ENCODE measurements around the gene C11orf58. TPM values are rescaled to one million over a fixed set of nuclear protein-coding genes. Genes with fewer than 3 reads are reported as not detected.

The C11orf58 gene
- polyA plus RNA-seq, 3 donors = 356 to 394 (median 391) TPM

DNA sequence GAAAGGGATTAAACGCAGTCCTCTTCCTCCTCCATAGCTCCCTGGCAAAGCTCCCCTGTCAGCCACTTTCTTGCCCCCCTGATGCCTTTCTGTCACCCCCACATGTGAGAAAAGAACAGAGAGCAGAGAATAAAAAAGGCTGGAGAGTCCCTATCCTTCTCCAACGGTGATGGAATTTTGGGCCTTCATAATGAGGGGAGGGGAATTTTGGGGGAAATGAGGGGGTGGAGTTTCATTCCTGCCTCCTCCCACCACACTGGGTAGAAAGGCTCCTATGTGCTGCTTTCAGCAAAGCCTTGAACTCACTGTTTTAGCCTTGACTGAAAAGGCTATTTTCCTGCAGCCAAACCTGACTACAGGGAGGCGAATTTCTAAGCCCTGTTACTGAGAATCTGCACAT is 59.3 kb downstream of the C11orf58 start:
- no peak for DNase-seq

DNA sequence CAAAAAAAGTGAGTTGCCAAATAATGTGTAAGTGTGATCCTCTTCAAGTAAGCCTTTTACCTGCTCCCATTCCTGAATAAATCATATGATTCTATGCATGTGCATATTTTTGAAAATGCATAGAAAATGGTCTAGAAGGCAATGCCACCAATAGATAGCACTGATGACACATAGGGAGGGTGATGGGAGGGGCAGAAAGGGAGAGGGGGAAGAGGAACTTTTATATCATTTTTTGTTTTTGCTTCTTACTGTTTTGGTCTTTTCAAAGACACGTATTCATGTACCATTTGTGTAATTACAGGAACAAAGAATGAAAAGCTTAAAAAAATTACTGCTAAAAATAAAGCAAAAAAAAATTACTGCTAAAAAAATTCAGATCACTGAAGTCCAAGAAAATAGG is 60.8 kb downstream of the C11orf58 start:
- no peak for DNase-seq

GRCh38 chr11:16799890-16800289 is 61.4 kb downstream of the C11orf58 start:
- DNase-seq = no peak

DNA sequence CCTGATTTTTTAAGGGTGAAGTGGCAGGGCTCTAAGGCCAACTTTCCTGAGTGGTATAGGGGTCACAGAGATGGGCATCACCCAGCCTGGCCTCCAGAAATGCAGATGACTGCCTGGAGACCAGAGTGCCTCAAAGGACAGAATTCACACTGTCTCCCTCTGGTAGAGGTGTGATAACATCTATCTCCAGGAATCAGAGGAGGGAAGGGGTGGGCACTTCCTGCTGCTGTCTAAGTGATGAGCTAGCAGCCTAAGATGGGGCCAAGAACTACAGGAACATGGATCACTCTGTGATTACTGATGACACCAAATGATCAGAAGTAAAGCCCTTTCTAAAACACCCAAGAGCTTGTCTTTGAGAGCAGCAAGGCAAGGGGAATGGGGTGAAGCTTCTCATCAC is 61.9 kb downstream of the C11orf58 start:
- no peak for DNase-seq

- no peak for DNase-seq
These were observed 63.0 kb downstream of the C11orf58 start for GRCh38 chr11:16801288-16801980.

DNA sequence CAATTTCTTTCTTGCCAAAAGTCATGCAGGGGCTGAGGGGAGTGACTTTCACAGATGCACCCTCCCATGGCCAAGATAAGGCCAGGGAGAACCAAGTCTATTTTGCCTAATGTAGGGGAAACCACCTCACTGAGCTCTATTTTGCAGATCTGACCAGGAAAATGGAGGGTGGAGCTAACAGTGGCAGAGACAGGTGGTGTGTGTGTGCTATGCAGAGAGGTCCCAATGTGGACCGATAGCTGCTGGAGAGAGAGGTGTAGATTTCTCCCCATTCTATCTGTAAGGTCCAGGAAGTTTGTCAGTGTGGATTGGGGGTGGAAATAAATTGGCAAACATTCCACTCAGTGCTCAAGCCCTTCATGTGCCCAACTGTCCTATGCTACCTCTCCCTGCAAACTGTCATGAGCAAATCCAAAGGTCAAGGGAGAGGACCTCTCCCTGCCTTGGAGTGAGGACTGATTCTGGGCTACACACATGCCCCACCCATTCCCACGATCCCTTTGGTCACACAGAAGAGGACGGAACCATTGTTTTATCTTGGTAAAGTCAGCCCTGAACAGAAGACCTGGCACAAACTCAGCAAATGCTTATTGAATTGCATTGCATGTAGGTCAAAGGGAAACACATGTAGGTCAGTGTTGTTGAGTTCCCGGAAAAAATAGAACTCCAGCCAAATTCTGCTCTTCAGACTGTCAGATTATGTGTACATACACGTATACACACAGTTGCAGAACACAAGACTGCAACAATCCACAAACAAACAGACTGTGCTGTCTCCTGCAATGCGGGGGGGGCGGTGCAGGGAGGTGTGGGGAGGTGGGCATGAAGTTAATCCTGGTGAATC is 65.9 kb downstream of the C11orf58 start:
- no peak for DNase-seq

DNA sequence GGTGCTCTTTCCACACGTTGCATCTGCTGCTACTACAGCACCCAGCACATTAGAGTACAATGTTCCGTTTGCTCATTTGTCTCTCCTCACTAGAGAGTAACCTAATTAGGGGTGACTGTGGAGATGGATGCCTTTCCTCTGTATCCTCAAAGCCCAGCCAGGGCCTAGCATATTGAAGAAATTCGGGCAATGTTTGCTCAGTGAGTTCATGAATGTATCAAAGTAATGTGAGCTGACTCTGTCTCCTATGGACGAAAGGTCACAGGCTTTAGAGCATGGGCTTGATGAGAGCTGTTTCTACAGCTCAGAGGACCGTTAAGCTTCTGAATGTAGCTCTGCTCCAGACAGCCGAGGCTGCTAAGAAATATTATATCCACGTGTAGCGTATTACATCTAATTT is 67.5 kb downstream of the C11orf58 start:
- peak; percentile 74 for DNase-seq

DNA sequence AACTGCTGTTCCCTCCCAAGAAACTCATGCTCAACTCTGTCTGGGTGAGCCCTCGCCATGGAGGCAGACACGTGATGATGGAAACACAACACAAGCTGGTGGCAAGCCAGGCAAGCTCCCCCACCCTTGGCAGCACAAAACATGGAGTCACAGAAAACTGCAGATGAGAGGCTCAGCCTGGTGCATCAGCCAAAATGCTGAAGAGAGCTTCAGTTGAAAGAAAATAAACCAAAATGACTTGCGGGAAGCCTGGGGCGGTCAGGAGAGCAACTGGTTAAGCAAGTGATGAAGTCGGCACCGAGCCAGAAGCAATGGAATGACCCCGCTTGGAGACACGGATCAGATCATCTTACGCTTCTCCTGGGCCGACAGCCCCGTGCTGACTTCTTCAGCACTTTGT is 68.3 kb downstream of the C11orf58 start:
- no peak for DNase-seq

- DNase-seq = no peak
These were observed 68.9 kb downstream of the C11orf58 start for GRCh38 chr11:16807306-16807705.
